PC-3 (cell line): ENCODE results near the gene SUGCT. TPM values are rescaled to one million over a fixed set of nuclear protein-coding genes. Genes with fewer than 3 reads are reported as not detected.

Experiments used
- ATAC-seq: fragments of 200-7000 bp; cut with Tn5 transposase; 2 replicates; pipeline ENCODE4 v1.9.1; 2020; ENCODE audit warnings: mild to moderate bottlenecking, moderate library complexity
- BruUV-seq: library from RNA; stranded (reverse); fragments of 400-500 nt; replicated peaks from 2 replicates; lab custom pipeline; 2021; lab: Mats Ljungman, UMichigan
- CTCF ChIA-PET: fragments of 300-600 bp; sonication (Branson Sonifier 250); formaldehyde crosslinking; loops from one replicate; lab custom pipeline; 2022; ENCODE audit warnings: antibody characterized with exemption; lab: Charles Lee
- POLR2A ChIA-PET: fragments of 300-600 bp; sonication (Branson Sonifier 250); formaldehyde crosslinking; loops from one replicate; lab custom pipeline; 2022; ENCODE audit warnings: antibody characterized with exemption; ENCODE audit not compliant: unreplicated experiment; lab: Charles Lee
- DNase-seq: peaks from one replicate; pipeline ENCODE4 v3.0.0-alpha.2; 2015
- H2AFZ ChIP-seq: fragments of 300-600 bp; sonication (generic); 2 replicates; pipeline ENCODE4 v1.6.0; 2016; ENCODE audit warnings: antibody characterized with exemption, low read length
- H3F3A ChIP-seq: fragments of 300-600 bp; sonication (generic); one replicate; pipeline ENCODE4 v1.6.0; 2017; ENCODE audit warnings: antibody characterized with exemption, low read length, control low read depth, mild to moderate bottlenecking; ENCODE audit not compliant: unreplicated experiment
- H3K27ac ChIP-seq: fragments of 300-600 bp; sonication (generic); 2 replicates; pipeline ENCODE4 v1.5.1; 2016; ENCODE audit warnings: mild to moderate bottlenecking, low read length
- H3K27me3 ChIP-seq: fragments of 300-600 bp; sonication (generic); 2 replicates; pipeline ENCODE4 v1.6.1; 2016; ENCODE audit warnings: low read length, mixed read lengths
- H3K36me3 ChIP-seq: fragments of 300-600 bp; sonication (generic); 2 replicates; pipeline ENCODE4 v1.6.1; 2016; ENCODE audit warnings: low read depth, mixed run types, low read length, mixed read lengths
- H3K4me1 ChIP-seq: fragments of 300-600 bp; sonication (generic); 2 replicates; pipeline ENCODE4 v1.5.1; 2016; ENCODE audit warnings: low read length; ENCODE audit not compliant: insufficient read depth
- H3K4me2 ChIP-seq: fragments of 300-600 bp; sonication (generic); 2 replicates; pipeline ENCODE4 v1.6.0; 2016; ENCODE audit warnings: low read length
- H3K4me3 ChIP-seq: fragments of 300-600 bp; sonication (generic); 2 replicates; pipeline ENCODE4 v1.5.1; 2016; ENCODE audit warnings: mild to moderate bottlenecking, low read length, mixed read lengths
- H3K79me2 ChIP-seq: fragments of 300-600 bp; sonication (generic); 2 replicates; pipeline ENCODE4 v1.6.1; 2017; ENCODE audit warnings: low read length, mixed read lengths
- H3K9ac ChIP-seq: fragments of 300-600 bp; sonication (generic); 2 replicates; pipeline ENCODE4 v1.6.0; 2016; ENCODE audit warnings: mild to moderate bottlenecking, low read length
- H3K9me2 ChIP-seq: fragments of 300-600 bp; sonication (generic); replicated peaks from 2 replicates; pipeline ENCODE4 v1.6.1; 2016; ENCODE audit warnings: mixed run types, low read length, mixed read lengths
- H3K9me3 ChIP-seq: fragments of 300-600 bp; sonication (generic); 2 replicates; pipeline ENCODE4 v1.6.1; 2016; ENCODE audit warnings: low read length, mixed read lengths
- H4K20me1 ChIP-seq: fragments of 300-600 bp; sonication (generic); 2 replicates; pipeline ENCODE4 v1.6.1; 2016; ENCODE audit warnings: low read length, mixed read lengths
- CTCF ChIP-seq: fragments of 300-600 bp; sonication (generic); conservative IDR thresholded peaks from 2 replicates; pipeline ENCODE4 v1.5.1; 2017; ENCODE audit warnings: antibody characterized with exemption, low read depth, mild to moderate bottlenecking, low read length
- EZH2 ChIP-seq: fragments of 300-600 bp; sonication (generic); IDR thresholded peaks from one replicate; pipeline ENCODE4 v1.6.1; 2017; ENCODE audit warnings: antibody characterized with exemption, mild to moderate bottlenecking, low read length; ENCODE audit not compliant: unreplicated experiment
- EZH2phosphoT487 ChIP-seq: fragments of 300-600 bp; sonication (generic); IDR thresholded peaks from 2 replicates; pipeline ENCODE4 v1.6.1; 2018; ENCODE audit warnings: mild to moderate bottlenecking, antibody characterized with exemption, low read length, borderline replicate concordance
- intact Hi-C: fragments of 100-400 bp; cut with micrococcal nuclease; formaldehyde crosslinking; loops from 2 replicates; pipeline ENCODE4 v1.9.0; 2023
- total RNA-seq: library from RNA; depleted of rRNA; stranded (reverse); fragments of >200 nt; gene quantifications from 2 replicates; pipeline ENCODE4 v1.2.3, GENCODE V29; 2014

SUGCT gene
- total RNA-seq, 1 experiment from 2014 or later: 2.9 TPM

- ChIA-PET POLR2A (no interaction called here), CTCF (no interaction called here)
Measured at GRCh38 chr7:40802497-40802896, 667.7 kb downstream of the SUGCT start.

GRCh38 chr7:40804477-40805215 is 669.8 kb downstream of the SUGCT start:
- no peak overlapping the region for H3K4me3 ChIP-seq
- no peaks in the 10 kb centered on the region for H3K27me3 ChIP-seq
- intact Hi-C loops: no loop called here
- 0 out of 2 replicates have a peak overlapping the region, but pooled peaks have one; percentile 17 for H3K27ac ChIP-seq
- no peak for ATAC-seq
- no peaks in the 10 kb centered on the region for H4K20me1 ChIP-seq
- H3K9ac ChIP-seq: no peak overlapping the region
- CTCF ChIA-PET: no interaction called here
- H3K79me2 ChIP-seq: no peaks in the 10 kb centered on the region
- no peaks in the 10 kb centered on the region for H3K9me3 ChIP-seq
- POLR2A ChIA-PET: no interaction called here
- no peak overlapping the region for H2AFZ ChIP-seq
- BruUV-seq: no TSS peak
- no peak for DNase-seq
- no peaks in the 10 kb centered on the region for H3K9me2 ChIP-seq
- no peaks in the 10 kb centered on the region for H3F3A ChIP-seq
- no peaks in the 10 kb centered on the region for H3K36me3 ChIP-seq
- peaks cover 24% of the 10 kb centered on the region for H3K4me1 ChIP-seq
- TF ChIP-seq EZH2 (no peak), EZH2phosphoT487 (no peak), CTCF (no peak)
- no peak overlapping the region for H3K4me2 ChIP-seq

More at GRCh38 chr7:40802497-40802896, 667.7 kb downstream of the SUGCT start:
- no peak overlapping the region for H2AFZ ChIP-seq
- no peaks in the 10 kb centered on the region for H3K36me3 ChIP-seq
- H3K79me2 ChIP-seq: no peaks in the 10 kb centered on the region
- H3K27ac ChIP-seq: no peak overlapping the region
- H3K9ac ChIP-seq: no peak overlapping the region
- no peak overlapping the region for H3K4me3 ChIP-seq
- H3K9me3 ChIP-seq: no peaks in the 10 kb centered on the region
- H3K4me2 ChIP-seq: no peak overlapping the region
- no peak for DNase-seq
- H3K27me3 ChIP-seq: no peaks in the 10 kb centered on the region
- TF ChIP-seq EZH2phosphoT487 (no peak), EZH2 (no peak), CTCF (no peak)
- no TSS peak for BruUV-seq
- no peaks in the 10 kb centered on the region for H3K9me2 ChIP-seq
- no peaks in the 10 kb centered on the region for H4K20me1 ChIP-seq
- intact Hi-C loops: no loop called here
- ATAC-seq: no peak
- peaks cover 8% of the 10 kb centered on the region; the same call in 1 of the 2 replicates for H3K4me1 ChIP-seq
- H3F3A ChIP-seq: no peaks in the 10 kb centered on the region

- Histone ChIP-seq H3K9ac (no peak overlapping the region), H3K4me1 (peaks cover 24% of the 10 kb centered on the region), H3K79me2 (no peaks in the 10 kb centered on the region), H3K4me3 (no peak overlapping the region), H3K27ac (no peak overlapping the region), H3K36me3 (no peaks in the 10 kb centered on the region), H3F3A (no peaks in the 10 kb centered on the region), H3K4me2 (no peak overlapping the region), H2AFZ (no peak overlapping the region), H3K9me2 (no peaks in the 10 kb centered on the region), H3K27me3 (no peaks in the 10 kb centered on the region), H3K9me3 (no peaks in the 10 kb centered on the region), H4K20me1 (no peaks in the 10 kb centered on the region)
- no peak for ATAC-seq
- CTCF ChIA-PET: no interaction called here
- peak; percentile 31 for DNase-seq
- intact Hi-C loops: no loop called here
- no peak for TF ChIP-seq EZH2phosphoT487
- no peak for TF ChIP-seq CTCF
- TF ChIP-seq EZH2: no peak
- BruUV-seq: no TSS peak
- POLR2A ChIA-PET: no interaction called here
Measured at GRCh38 chr7:40805361-40805760, 670.6 kb downstream of the SUGCT start.
